ENCODE results near the gene G0S2. TPM values are rescaled to one million over a fixed set of nuclear protein-coding genes. Genes with fewer than 3 reads are reported as not detected.

Gene G0S2
- 26.1 and 34.6 TPM in 2 replicates for total RNA-seq

GRCh38 chr1:209674957-209675564 is at the start of gene G0S2:
G0S2 (plus strand) TSS chr1:209675412; CDS start chr1:209675685, 273 bp downstream.

GRCh38 chr1:209652121-209652735 is 23.0 kb upstream of the G0S2 start, which contains the start of gene LAMB3:
LAMB3 (minus strand) TSS chr1:209652425; CDS start chr1:209650944, 1,481 bp downstream.

GRCh38 chr1:209704584-209704983 is 29.4 kb downstream of the G0S2 start, which contains the start of gene HSD11B1:
HSD11B1 (plus strand) TSS chr1:209704846; CDS start chr1:209704943, 97 bp downstream.

Other genes starting within 250 kb of the G0S2 start
- gene CAMK1G, start 91.7 kb upstream of the G0S2 start, total RNA-seq, result 3.0 and 10.1 TPM in 2 replicates
- gene LAMB3, start 23.0 kb upstream of the G0S2 start, total RNA-seq, result 4.8 and 35.4 TPM in 2 replicates
- 40.5 and 168 TPM in 2 replicates for gene HSD11B1, start 29.4 kb downstream of the G0S2 start, total RNA-seq
- 0.26 TPM in 1 of 2 replicates, not detected in the other for gene TRAF3IP3, start 80.6 kb downstream of the G0S2 start, total RNA-seq
- gene C1orf74, start 109.1 kb downstream of the G0S2 start, total RNA-seq, result 2.5 and 3.2 TPM in 2 replicates
- gene IRF6, start 130.7 kb downstream of the G0S2 start, total RNA-seq, result 1.1 and 5.4 TPM in 2 replicates
- gene UTP25, start 152.6 kb downstream of the G0S2 start, total RNA-seq, result 3.3 and 5.7 TPM in 2 replicates

Data from epithelial cell of alveolus of lung (primary cell).